MCF 10A (cell line): ENCODE measurements around the gene ARMS2. TPM values are rescaled to one million over a fixed set of nuclear protein-coding genes. Genes with fewer than 3 reads are reported as not detected.

Experiments used
- BruUV-seq: library from RNA; stranded (reverse); fragments of 400-500 nt; replicated peaks from 2 replicates; lab custom pipeline; 2021; lab: Mats Ljungman, UMichigan
- CTCF ChIA-PET: fragments of 300-600 bp; sonication (Branson Sonifier 250); formaldehyde crosslinking; extraction: SDS; loops from one replicate; lab custom pipeline; 2021; ENCODE audit warnings: antibody characterized with exemption, inconsistent platforms; lab: Yijun Ruan, JAX
- POLR2A ChIA-PET: fragments of 300-600, 350-650 bp; sonication (Branson Sonifier 250); formaldehyde crosslinking; extraction: SDS; loops from one replicate; lab custom pipeline; 2020; ENCODE audit warnings: antibody characterized with exemption, inconsistent platforms; lab: Yijun Ruan, JAX
- DNase-seq: peaks from one replicate; pipeline ENCODE4 v3.0.0-alpha.2; 2018; ENCODE audit not compliant: unreplicated experiment
- H3K27ac Mint-ChIP-seq: one replicate; pipeline ENCODE4 v1.8.0; 2022; ENCODE audit warnings: mild to moderate bottlenecking, low read depth, mixed read lengths; ENCODE audit not compliant: unreplicated experiment
- H3K27me3 Mint-ChIP-seq: one replicate; pipeline ENCODE4 v1.8.0; 2022; ENCODE audit warnings: mixed read lengths; ENCODE audit not compliant: insufficient read depth, unreplicated experiment
- H3K36me3 Mint-ChIP-seq: one replicate; pipeline ENCODE4 v1.8.0; 2022; ENCODE audit warnings: mild to moderate bottlenecking, moderate library complexity, mixed read lengths; ENCODE audit not compliant: insufficient read depth, unreplicated experiment
- H3K4me1 Mint-ChIP-seq: one replicate; pipeline ENCODE4 v1.8.0; 2022; ENCODE audit warnings: mixed read lengths; ENCODE audit not compliant: insufficient read depth, unreplicated experiment
- H3K4me3 Mint-ChIP-seq: one replicate; pipeline ENCODE4 v1.8.0; 2022; ENCODE audit warnings: mild to moderate bottlenecking, moderate library complexity, mixed read lengths; ENCODE audit not compliant: unreplicated experiment
- H3K9me3 Mint-ChIP-seq: one replicate; pipeline ENCODE4 v1.8.0; 2022; ENCODE audit warnings: mixed read lengths; ENCODE audit not compliant: unreplicated experiment
- intact Hi-C: fragments of 100-400 bp; cut with micrococcal nuclease; formaldehyde crosslinking; loops from 2 replicates; pipeline ENCODE4 v1.14.1; 2022
- total RNA-seq: library from RNA; stranded (reverse); gene quantifications from 2 replicates; pipeline ENCODE4 v1.2.3, GENCODE V29; 2022
- TF ChIP-seq, protein P1 (sequence below): fragments of 200-600 bp; IDR thresholded peaks from one replicate; pipeline ENCODE4 v1.8.0; 2022; ENCODE audit warnings: antibody characterized with exemption, mild to moderate bottlenecking; ENCODE audit not compliant: unreplicated experiment

ARMS2 gene
- total RNA-seq, 1 experiment from 2014 or later, result not detected

- CTCF ChIA-PET, result interaction anchor here (0.6 to 5.0 kb wide), 17 partner anchors 10 to 174 kb away, joined by 3 to 39 read pairs (median 3); no protein-coding TSS in a partner anchor
- TF ChIP-seq, protein P1, sequence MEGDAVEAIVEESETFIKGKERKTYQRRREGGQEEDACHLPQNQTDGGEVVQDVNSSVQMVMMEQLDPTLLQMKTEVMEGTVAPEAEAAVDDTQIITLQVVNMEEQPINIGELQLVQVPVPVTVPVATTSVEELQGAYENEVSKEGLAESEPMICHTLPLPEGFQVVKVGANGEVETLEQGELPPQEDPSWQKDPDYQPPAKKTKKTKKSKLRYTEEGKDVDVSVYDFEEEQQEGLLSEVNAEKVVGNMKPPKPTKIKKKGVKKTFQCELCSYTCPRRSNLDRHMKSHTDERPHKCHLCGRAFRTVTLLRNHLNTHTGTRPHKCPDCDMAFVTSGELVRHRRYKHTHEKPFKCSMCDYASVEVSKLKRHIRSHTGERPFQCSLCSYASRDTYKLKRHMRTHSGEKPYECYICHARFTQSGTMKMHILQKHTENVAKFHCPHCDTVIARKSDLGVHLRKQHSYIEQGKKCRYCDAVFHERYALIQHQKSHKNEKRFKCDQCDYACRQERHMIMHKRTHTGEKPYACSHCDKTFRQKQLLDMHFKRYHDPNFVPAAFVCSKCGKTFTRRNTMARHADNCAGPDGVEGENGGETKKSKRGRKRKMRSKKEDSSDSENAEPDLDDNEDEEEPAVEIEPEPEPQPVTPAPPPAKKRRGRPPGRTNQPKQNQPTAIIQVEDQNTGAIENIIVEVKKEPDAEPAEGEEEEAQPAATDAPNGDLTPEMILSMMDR, result no peak
- Mint-ChIP-seq H3K27ac (peak overlapping the region; percentile 82), H3K27me3 (no peaks in the 10 kb centered on the region), H3K36me3 (peaks cover 35% of the 10 kb centered on the region), H3K4me3 (peak overlapping the region; percentile 40), H3K9me3 (no peaks in the 10 kb centered on the region), H3K4me1 (peaks cover 43% of the 10 kb centered on the region)
- no TSS peak for BruUV-seq
- intact Hi-C loops, result loop anchor here (2.0 kb wide), 2 partner anchors 36 to 96 kb away; no protein-coding TSS in a partner anchor
- DNase-seq, result no peak
- POLR2A ChIA-PET, result interaction anchor here (0.6 to 15.0 kb wide), 34 partner anchors 8 to 1949 kb away, joined by 3 to 291 read pairs (median 4); partner anchors contain the start of genes ATE1, BUB3, DMBT1 and PLEKHA1
Observed at GRCh38 chr10:122468307-122468925, 14.0 kb downstream of the ARMS2 start.

- ChIA-PET CTCF (interaction anchor here (0.6 to 5.0 kb wide), 23 partner anchors 10 to 175 kb away, joined by 3 to 39 read pairs (median 3); no protein-coding TSS in a partner anchor), POLR2A (interaction anchor here (0.5 to 15.0 kb wide), 38 partner anchors 8 to 1948 kb away, joined by 3 to 291 read pairs (median 4); partner anchors contain the start of genes ATE1, BUB3, DMBT1 and PLEKHA1)
- Mint-ChIP-seq H3K4me3 (peak overlapping the region; percentile 40), H3K9me3 (no peaks in the 10 kb centered on the region), H3K27ac (peak overlapping the region; percentile 82), H3K27me3 (no peaks in the 10 kb centered on the region), H3K36me3 (peaks cover 29% of the 10 kb centered on the region), H3K4me1 (peaks cover 41% of the 10 kb centered on the region)
- intact Hi-C loops, result loop anchor here (2.0 kb wide), 2 partner anchors 36 to 96 kb away; no protein-coding TSS in a partner anchor
- peak; percentile 99 for DNase-seq
- TF ChIP-seq, protein P1, result no peak
- no TSS peak for BruUV-seq
Observed at GRCh38 chr10:122468926-122469781, 14.7 kb downstream of the ARMS2 start.

DNA sequence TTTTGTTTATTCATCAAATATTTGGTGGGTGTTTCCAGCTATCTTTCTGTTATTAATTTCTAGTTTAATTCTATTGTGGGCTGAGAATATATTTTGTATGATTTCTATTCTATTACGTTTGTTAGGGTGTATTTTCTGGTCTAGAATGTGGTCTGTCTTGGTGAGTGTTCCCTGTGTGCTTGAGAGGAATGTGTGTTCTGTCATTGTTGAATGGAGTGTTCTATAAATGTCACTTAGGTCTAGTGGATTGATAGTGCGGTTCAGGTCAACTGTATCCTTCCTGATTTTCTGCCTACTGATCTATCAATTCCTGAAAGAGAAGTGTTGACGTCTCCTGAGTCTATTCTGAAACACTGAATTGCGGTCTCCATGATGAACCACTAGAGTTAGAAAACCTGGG is 15.4 kb downstream of the ARMS2 start:
- POLR2A ChIA-PET, result interaction anchor here (0.5 to 15.0 kb wide), 17 partner anchors 8 to 162 kb away, joined by 3 to 291 read pairs (median 10); partner anchors contain the start of gene PLEKHA1
- H3K4me3 Mint-ChIP-seq, result peak overlapping the region; percentile 40
- DNase-seq, result no peak
- peak overlapping the region; percentile 82 for H3K27ac Mint-ChIP-seq
- CTCF ChIA-PET, result interaction anchor here (0.7 to 5.0 kb wide), 14 partner anchors 10 to 162 kb away, joined by 3 to 39 read pairs (median 4); no protein-coding TSS in a partner anchor
- H3K27me3 Mint-ChIP-seq, result no peaks in the 10 kb centered on the region
- H3K4me1 Mint-ChIP-seq, result peaks cover 38% of the 10 kb centered on the region
- intact Hi-C loops, result loop anchor here (2.0 kb wide), 2 partner anchors 35 to 95 kb away; no protein-coding TSS in a partner anchor
- BruUV-seq, result no TSS peak
- no peaks in the 10 kb centered on the region for H3K9me3 Mint-ChIP-seq
- H3K36me3 Mint-ChIP-seq, result peaks cover 29% of the 10 kb centered on the region
- TF ChIP-seq, protein P1, result no peak
